T-cell (primary cell): ENCODE results near the gene ADAMTS13. TPM values are rescaled to one million over a fixed set of nuclear protein-coding genes. Genes with fewer than 3 reads are reported as not detected.

Source experiments
- ATAC-seq, 4 experiments: fragments of 200-7000 bp in 3 of 4; fragments of 150-1000 bp in 1 of 4; cut with Tn5 transposase; replicated peaks in 1 of 4; 1 replicate in 3 of 4; 2 replicates in 1 of 4; pipeline ENCODE4 v1.10.0; 2021; ENCODE audit warnings: moderate library complexity in 3 of 4, mild to moderate bottlenecking in 2 of 4, moderate number of reproducible peaks in 1 of 4
- CTCF ChIA-PET, 2 donors: fragments of 300-600 bp; sonication (Branson Sonifier 250); formaldehyde crosslinking; loops; one replicate each; lab custom pipeline; 2022; ENCODE audit warnings: antibody characterized with exemption in 2 of 2; lab: Charles Lee
- POLR2A ChIA-PET, 2 donors: fragments of 300-600 bp; sonication (Branson Sonifier 250); formaldehyde crosslinking; loops; one replicate each; lab custom pipeline; 2022; ENCODE audit warnings: antibody characterized with exemption in 2 of 2; lab: Charles Lee
- DNase-seq, 35 experiments: peaks; one replicate each; pipeline versions ENCODE4 v3.0.0 to v3.0.0-alpha.2; 2013 to 2023
- H3K27ac ChIP-seq: one replicate; pipeline ENCODE4 v1.5.1; 2013; ENCODE audit warnings: low read length
- H3K27me3 ChIP-seq, 2 experiments: replicated peaks in 1 of 2; 1 replicate in 1 of 2; 2 replicates in 1 of 2; pipeline versions ENCODE4 v1.6.1 to v1.7.0; 2013; ENCODE audit warnings: low read length in 1 of 2, mixed read lengths in 1 of 2; ENCODE audit not compliant: control insufficient read depth in 2 of 2, insufficient read depth in 2 of 2; ENCODE audit errors: extremely low read depth in 1 of 2
- H3K36me3 ChIP-seq, 2 donors: 1 replicate in 1 of 2; 2 replicates in 1 of 2; pipeline versions ENCODE4 v1.6.1 to v1.7.0; 2013; ENCODE audit warnings: low read length in 1 of 2; ENCODE audit not compliant: control insufficient read depth in 2 of 2, insufficient read depth in 1 of 2; ENCODE audit errors: extremely low read depth in 1 of 2
- H3K4me1 ChIP-seq, 2 experiments: 1 replicate in 1 of 2; 2 replicates in 1 of 2; pipeline versions ENCODE4 v1.6.1 to v1.7.0; 2013; ENCODE audit warnings: low read length in 2 of 2, mixed read lengths in 1 of 2; ENCODE audit not compliant: insufficient read depth in 2 of 2, control insufficient read depth in 1 of 2; ENCODE audit errors: extremely low read depth in 1 of 2
- H3K4me3 ChIP-seq, 2 donors: 1 replicate in 1 of 2; 2 replicates in 1 of 2; pipeline versions ENCODE4 v1.5.1 to v1.7.0; 2013; ENCODE audit warnings: mild to moderate bottlenecking in 2 of 2, low read length in 1 of 2, moderate library complexity in 1 of 2; ENCODE audit not compliant: control insufficient read depth in 1 of 2; ENCODE audit errors: extremely low read depth in 1 of 2
- H3K9me3 ChIP-seq: 2 replicates; pipeline ENCODE4 v1.7.0; 2013
- H3K27ac Mint-ChIP-seq, 2 donors: one replicate each; pipeline ENCODE4 v1.8.0; 2020 to 2021; ENCODE audit warnings: mild to moderate bottlenecking in 2 of 2, mixed read lengths in 2 of 2
- H3K27me3 Mint-ChIP-seq, 2 donors: one replicate each; pipeline ENCODE4 v1.8.0; 2021 to 2022; ENCODE audit warnings: mixed read lengths in 2 of 2
- H3K36me3 Mint-ChIP-seq: one replicate; pipeline ENCODE4 v1.8.0; 2021; ENCODE audit warnings: mixed read lengths
- H3K4me1 Mint-ChIP-seq, 3 donors: one replicate each; pipeline ENCODE4 v1.8.0; 2020 to 2022; ENCODE audit warnings: mixed read lengths in 3 of 3, mild to moderate bottlenecking in 1 of 3
- H3K4me3 Mint-ChIP-seq, 3 donors: one replicate each; pipeline ENCODE4 v1.8.0; 2020 to 2022; ENCODE audit warnings: mild to moderate bottlenecking in 3 of 3, mixed read lengths in 3 of 3, moderate library complexity in 3 of 3
- H3K9me3 Mint-ChIP-seq, 3 donors: one replicate each; pipeline ENCODE4 v1.8.0; 2020 to 2022; ENCODE audit warnings: mixed read lengths in 3 of 3
- WGBS: methylation state at CpG from one replicate; pipeline ENCODE4 v1.1.5; 2013; ENCODE audit warnings: missing lambda C conversion rate; ENCODE audit not compliant: insufficient coverage; 5-methylcytosine and 5-hydroxymethylcytosine counted together
- total RNA-seq, 35 experiments: library from RNA in 6 of 35; stranded (reverse) in 6 of 35; fragments of 120-200 nt in 1 of 35; gene quantifications; one replicate each; pipeline versions ENCODE4 v1.2.1 to v1.2.4 and lab custom pipeline; 2013 to 2026

ADAMTS13 gene
- total RNA-seq, 5 donors from 2014 or later (not counting 1 experiment from before 2014, with no cell fraction given) = 1.3 to 3.3 (median 2.4) TPM

DNA sequence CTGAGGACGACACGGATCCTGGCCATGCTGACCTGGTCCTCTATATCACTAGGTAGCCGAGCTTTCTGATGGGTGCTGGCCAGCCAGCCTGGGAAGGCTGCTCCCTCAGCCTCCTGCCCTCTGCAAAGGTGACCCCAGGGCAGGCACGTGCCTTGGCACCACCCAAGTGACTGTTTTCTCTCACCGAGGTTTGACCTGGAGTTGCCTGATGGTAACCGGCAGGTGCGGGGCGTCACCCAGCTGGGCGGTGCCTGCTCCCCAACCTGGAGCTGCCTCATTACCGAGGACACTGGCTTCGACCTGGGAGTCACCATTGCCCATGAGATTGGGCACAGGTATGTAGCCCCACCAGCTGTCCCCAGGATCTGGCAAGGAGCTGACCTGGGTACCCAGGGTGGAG, 3.8 kb downstream of the ADAMTS13 start:
- Mint-ChIP-seq H3K27me3 (peaks cover 23 to 42% of the 10 kb centered on the region in 2 donors), H3K36me3 (no peaks in the 10 kb centered on the region), H3K9me3 (no peaks in the 10 kb centered on the region), H3K4me3 (no peak overlapping the region), H3K4me1 (peaks cover 0 to 17% (median 5%) of the 10 kb centered on the region in 3 donors), H3K27ac (no peak overlapping the region)
- CTCF ChIA-PET = interaction anchor here in 1 of 2 donors (0.6 kb wide), 1 partner anchor 241 kb away, joined by 7 read pairs; no protein-coding TSS in a partner anchor
- ATAC-seq (no peak), DNase-seq (no peak)
- Histone ChIP-seq H3K27ac (no peak overlapping the region), H3K27me3 (peaks cover 0 to 55% of the 10 kb centered on the region in 2 experiments), H3K36me3 (no peaks in the 10 kb centered on the region), H3K4me1 (peaks cover 2 to 21% of the 10 kb centered on the region in 2 experiments), H3K9me3 (no peaks in the 10 kb centered on the region), H3K4me3 (no peak overlapping the region)
- POLR2A ChIA-PET = no interaction called here
- WGBS = 80% methylated on average over 11 of the region's 11 CpGs

DNA sequence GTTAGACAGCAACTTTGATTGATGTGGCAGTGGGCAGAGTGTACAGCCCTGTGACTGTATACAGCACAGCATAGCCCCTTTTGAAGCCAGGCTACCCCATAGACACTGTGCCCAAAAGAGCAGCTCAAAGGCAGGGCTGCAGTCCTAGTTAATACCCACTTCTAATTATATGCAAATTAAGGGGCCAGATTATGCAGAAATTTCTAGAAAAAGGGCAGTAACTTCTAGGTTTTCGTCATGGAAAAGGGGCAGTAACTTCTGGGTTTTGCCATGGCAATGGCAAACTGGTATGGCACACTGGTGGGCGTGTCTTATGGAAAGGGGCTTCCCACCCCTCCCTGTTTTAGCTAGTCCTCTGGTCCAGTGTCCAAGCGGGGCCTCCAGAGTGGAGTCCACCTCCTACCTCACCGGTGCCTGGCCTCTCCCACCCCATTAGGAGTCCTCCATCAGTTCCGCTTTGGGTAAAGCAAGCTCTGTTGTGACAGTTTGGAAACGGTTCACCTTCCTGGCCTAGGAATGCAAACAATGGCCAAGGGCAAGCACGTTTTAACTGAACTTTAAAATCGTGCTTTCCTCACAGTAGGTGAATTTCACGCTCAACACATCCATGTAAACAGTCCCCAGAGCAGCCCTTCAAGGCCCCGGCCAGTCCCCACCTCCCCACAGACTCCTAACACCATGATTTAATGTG, 5.6 kb downstream of the ADAMTS13 start:
- WGBS = 67% methylated on average over 8 of the region's 10 CpGs
- Histone ChIP-seq H3K4me3 (no peak overlapping the region), H3K27me3 (peaks cover 0 to 59% of the 10 kb centered on the region in 2 experiments), H3K36me3 (no peaks in the 10 kb centered on the region), H3K4me1 (peaks cover 2 to 13% of the 10 kb centered on the region in 2 experiments), H3K9me3 (no peaks in the 10 kb centered on the region), H3K27ac (no peak overlapping the region)
- ChIA-PET CTCF (no interaction called here), POLR2A (no interaction called here)
- Mint-ChIP-seq H3K36me3 (no peaks in the 10 kb centered on the region), H3K4me3 (peak overlapping the region; percentile 52 to 57 (median 52)), H3K27ac (peak overlapping the region in 1 of 2 donors; percentile 31), H3K27me3 (peaks cover 23 to 43% of the 10 kb centered on the region in 2 donors), H3K9me3 (no peaks in the 10 kb centered on the region), H3K4me1 (peaks cover 0 to 11% (median 5%) of the 10 kb centered on the region in 3 donors)
- ATAC-seq (no peak), DNase-seq (no peak)

DNA sequence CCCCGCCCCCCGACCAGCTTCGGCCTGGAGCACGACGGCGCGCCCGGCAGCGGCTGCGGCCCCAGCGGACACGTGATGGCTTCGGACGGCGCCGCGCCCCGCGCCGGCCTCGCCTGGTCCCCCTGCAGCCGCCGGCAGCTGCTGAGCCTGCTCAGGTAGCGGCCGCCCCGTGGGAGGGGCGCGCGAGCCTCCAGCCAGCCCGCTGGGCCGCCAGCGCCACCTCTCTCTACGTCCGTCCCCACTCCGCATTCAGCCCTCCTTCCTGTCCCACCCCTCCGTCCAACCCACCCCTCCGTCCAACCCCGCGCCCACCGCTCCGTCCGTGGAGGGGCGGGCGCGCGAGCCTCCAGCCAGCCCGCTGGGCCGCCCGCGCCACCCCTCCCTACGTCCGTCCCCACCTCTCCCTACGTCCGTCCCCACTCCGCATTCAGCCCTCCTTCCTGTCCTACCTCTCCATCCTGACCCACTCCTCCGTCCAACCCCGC, 6.5 kb downstream of the ADAMTS13 start:
- H3K4me3 Mint-ChIP-seq = peak overlapping the region in 1 of 3 donors; percentile 61
- Histone ChIP-seq H3K27ac (no peak overlapping the region), H3K27me3 (peaks cover 0 to 57% of the 10 kb centered on the region in 2 experiments), H3K4me1 (peaks cover 2 to 13% of the 10 kb centered on the region in 2 experiments), H3K4me3 (no peak overlapping the region), H3K9me3 (no peaks in the 10 kb centered on the region), H3K36me3 (no peaks in the 10 kb centered on the region)
- H3K27me3 Mint-ChIP-seq = peaks cover 23 to 43% of the 10 kb centered on the region in 2 donors
- H3K4me1 Mint-ChIP-seq = peaks cover 0 to 11% (median 5%) of the 10 kb centered on the region in 3 donors
- no peak overlapping the region for H3K27ac Mint-ChIP-seq
- ATAC-seq (peak in 3 of 4 experiments; percentile 18 to 31 (median 19)), DNase-seq (no peak)
- ChIA-PET CTCF (no interaction called here), POLR2A (no interaction called here)
- H3K9me3 Mint-ChIP-seq = no peaks in the 10 kb centered on the region
- WGBS = 3% methylated on average over 40 of the region's 57 CpGs
- no peaks in the 10 kb centered on the region for H3K36me3 Mint-ChIP-seq

- H3K36me3 ChIP-seq = no peaks in the 10 kb centered on the region
- H3K27me3 Mint-ChIP-seq = peaks cover 23 to 43% of the 10 kb centered on the region in 2 donors
- H3K4me1 Mint-ChIP-seq = peaks cover 0 to 11% (median 5%) of the 10 kb centered on the region in 3 donors
- CTCF ChIA-PET = no interaction called here
- no peaks in the 10 kb centered on the region for H3K9me3 Mint-ChIP-seq
- no peaks in the 10 kb centered on the region for H3K9me3 ChIP-seq
- WGBS = 10% methylated on average over 15 of the region's 18 CpGs
- H3K27ac Mint-ChIP-seq = no peak overlapping the region
- no peak overlapping the region for H3K4me3 ChIP-seq
- H3K4me1 ChIP-seq = peaks cover 2 to 13% of the 10 kb centered on the region in 2 experiments
- peaks cover 0 to 52% of the 10 kb centered on the region in 2 experiments for H3K27me3 ChIP-seq
- no peak overlapping the region for H3K27ac ChIP-seq
- ATAC-seq (peak in 1 of 4 experiments; percentile 14), DNase-seq (no peak)
- POLR2A ChIA-PET = no interaction called here
- H3K36me3 Mint-ChIP-seq = no peaks in the 10 kb centered on the region
- H3K4me3 Mint-ChIP-seq = peak overlapping the region in 1 of 3 donors; percentile 61
These were observed 7.0 kb downstream of the ADAMTS13 start for GRCh38 chr9:133429214-133429613.

DNA sequence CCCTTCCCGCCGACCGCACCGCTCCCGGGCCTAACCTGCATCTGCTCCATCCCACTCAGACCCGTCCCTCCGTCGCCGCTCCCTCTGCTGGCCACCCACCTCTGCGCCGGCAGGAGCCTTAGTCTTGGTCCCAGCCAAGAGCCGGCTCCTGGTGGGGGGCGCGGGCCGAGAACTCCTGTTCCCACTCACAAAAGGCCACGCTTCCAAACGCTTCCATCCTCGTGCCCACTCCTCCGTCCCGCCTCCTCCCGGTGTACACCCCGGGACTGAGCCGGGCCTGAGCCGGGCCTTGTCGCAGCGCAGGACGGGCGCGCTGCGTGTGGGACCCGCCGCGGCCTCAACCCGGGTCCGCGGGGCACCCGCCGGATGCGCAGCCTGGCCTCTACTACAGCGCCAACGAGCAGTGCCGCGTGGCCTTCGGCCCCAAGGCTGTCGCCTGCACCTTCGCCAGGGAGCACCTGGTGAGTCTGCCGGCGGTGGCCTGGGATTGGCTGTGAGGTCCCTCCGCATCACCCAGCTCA, 7.5 kb downstream of the ADAMTS13 start:
- WGBS = 32% methylated on average over 49 of the region's 49 CpGs
- Histone ChIP-seq H3K27ac (no peak overlapping the region), H3K27me3 (peaks cover 0 to 47% of the 10 kb centered on the region in 2 experiments), H3K36me3 (no peaks in the 10 kb centered on the region), H3K4me3 (no peak overlapping the region), H3K9me3 (no peaks in the 10 kb centered on the region), H3K4me1 (peaks cover 2 to 13% of the 10 kb centered on the region in 2 experiments)
- ChIA-PET CTCF (no interaction called here), POLR2A (interaction anchor here in 1 of 2 donors (0.6 kb wide), 1 partner anchor 69 kb away, joined by 3 read pairs; no protein-coding TSS in a partner anchor)
- Mint-ChIP-seq H3K9me3 (no peaks in the 10 kb centered on the region), H3K4me3 (peak overlapping the region in 2 of 3 donors; percentile 39 to 61), H3K36me3 (no peaks in the 10 kb centered on the region), H3K27ac (no peak overlapping the region), H3K27me3 (peaks cover 23 to 41% of the 10 kb centered on the region in 2 donors), H3K4me1 (peaks cover 0 to 11% (median 5%) of the 10 kb centered on the region in 3 donors)
- peak; percentile 19 to 60 (median 56) for ATAC-seq
- peak in 7 of 35 experiments; percentile 9 to 33 (median 19) for DNase-seq

- no peak overlapping the region for H3K27ac ChIP-seq
- POLR2A ChIA-PET = interaction anchor here in 1 of 2 donors (0.6 kb wide), 1 partner anchor 70 kb away, joined by 3 read pairs; no protein-coding TSS in a partner anchor
- CTCF ChIA-PET = no interaction called here
These were observed 8.1 kb downstream of the ADAMTS13 start for GRCh38 chr9:133430244-133430643.

More at GRCh38 chr9:133430244-133430643, 8.1 kb downstream of the ADAMTS13 start:
- peaks cover 2 to 13% of the 10 kb centered on the region in 2 experiments for H3K4me1 ChIP-seq
- H3K36me3 Mint-ChIP-seq = no peaks in the 10 kb centered on the region
- ATAC-seq = no peak
- no CpG with 5 or more reads among the region's 1 CpG for WGBS
- H3K27me3 Mint-ChIP-seq = peaks cover 23 to 36% of the 10 kb centered on the region in 2 donors
- no peaks in the 10 kb centered on the region for H3K9me3 Mint-ChIP-seq
- H3K4me3 Mint-ChIP-seq = no peak overlapping the region
- no peak overlapping the region for H3K4me3 ChIP-seq
- DNase-seq = no peak
- no peaks in the 10 kb centered on the region for H3K36me3 ChIP-seq
- no peak overlapping the region for H3K27ac Mint-ChIP-seq
- H3K9me3 ChIP-seq = no peaks in the 10 kb centered on the region
- H3K27me3 ChIP-seq = peaks cover 0 to 44% of the 10 kb centered on the region in 2 experiments
- peaks cover 0 to 11% (median 5%) of the 10 kb centered on the region in 3 donors for H3K4me1 Mint-ChIP-seq
